Neural progenitor cell (in vitro differentiated cells): ENCODE measurements around the gene SAMD3. TPM values are rescaled to one million over a fixed set of nuclear protein-coding genes. Genes with fewer than 3 reads are reported as not detected.
"Not testable (repeated sequence)": the region's sequence is repeated elsewhere in the genome, so short reads cannot be mapped to it uniquely, and the experiment has no call there.

Experiments used
- DNase-seq: peaks from one replicate; pipeline ENCODE4 v3.0.0-alpha.2; 2016; ENCODE audit warnings: low spot score
- H2AFZ ChIP-seq: fragments of 200-600 bp; sonication (generic); replicated peaks from 2 replicates; pipeline ENCODE4 v1.6.1; 2016; ENCODE audit warnings: antibody characterized with exemption
- H3F3A ChIP-seq: fragments of 200-600 bp; sonication (generic); 2 replicates; pipeline ENCODE4 v1.6.1; 2016; ENCODE audit warnings: antibody characterized with exemption, low read depth
- H3K27ac ChIP-seq: fragments of 200-600 bp; sonication (generic); 2 replicates; pipeline ENCODE4 v1.5.1; 2016; ENCODE audit warnings: mild to moderate bottlenecking
- H3K27me3 ChIP-seq: fragments of 200-600 bp; sonication (generic); 2 replicates; pipeline ENCODE4 v1.6.1; 2016; ENCODE audit warnings: mild to moderate bottlenecking, moderate library complexity
- H3K36me3 ChIP-seq: fragments of 200-600 bp; sonication (generic); 2 replicates; pipeline ENCODE4 v1.5.1; 2016
- H3K4me1 ChIP-seq: fragments of 200-600 bp; sonication (generic); 2 replicates; pipeline ENCODE4 v1.6.1; 2016; ENCODE audit warnings: mixed run types
- H3K4me2 ChIP-seq: fragments of 200-600 bp; sonication (generic); 2 replicates; pipeline ENCODE4 v1.6.1; 2016
- H3K4me3 ChIP-seq: fragments of 200-600 bp; sonication (generic); 2 replicates; pipeline ENCODE4 v1.5.1; 2016
- H3K79me2 ChIP-seq: fragments of 200-600 bp; sonication (generic); 2 replicates; pipeline ENCODE4 v1.6.1; 2016; ENCODE audit warnings: low read depth
- H3K9ac ChIP-seq: fragments of 200-600 bp; sonication (generic); 2 replicates; pipeline ENCODE4 v1.6.1; 2016
- H3K9me3 ChIP-seq: fragments of 200-600 bp; sonication (generic); 2 replicates; pipeline ENCODE4 v1.5.1; 2016; ENCODE audit warnings: low read depth
- H4K20me1 ChIP-seq: fragments of 200-600 bp; sonication (generic); 2 replicates; pipeline ENCODE4 v1.6.1; 2016; ENCODE audit warnings: low read depth
- H3K27ac Mint-ChIP-seq: 3 replicates; pipeline ENCODE4 v1.8.0; 2021; ENCODE audit warnings: mixed read lengths
- H3K27me3 Mint-ChIP-seq: 2 replicates; pipeline ENCODE4 v1.8.0; 2022; ENCODE audit warnings: low read depth, mild to moderate bottlenecking, inconsistent platforms, moderate library complexity, mixed read lengths; ENCODE audit not compliant: insufficient read depth
- H3K36me3 Mint-ChIP-seq: 3 replicates; pipeline ENCODE4 v1.8.0; 2021; ENCODE audit warnings: mixed read lengths
- H3K4me1 Mint-ChIP-seq: 3 replicates; pipeline ENCODE4 v1.8.0; 2021; ENCODE audit warnings: mixed read lengths
- H3K4me3 Mint-ChIP-seq: 3 replicates; pipeline ENCODE4 v1.8.0; 2021; ENCODE audit warnings: mild to moderate bottlenecking, moderate library complexity, mixed read lengths
- H3K9me3 Mint-ChIP-seq: 3 replicates; pipeline ENCODE4 v1.8.0; 2020; ENCODE audit warnings: mixed read lengths
- CTCF ChIP-seq: fragments of 200-600 bp; sonication (generic); IDR thresholded peaks from 2 replicates; pipeline ENCODE4 v1.5.1; 2017; ENCODE audit warnings: antibody characterized with exemption, mild to moderate bottlenecking
- EZH2 ChIP-seq: fragments of 200-600 bp; sonication (generic); IDR thresholded peaks from 2 replicates; pipeline ENCODE4 v1.6.1; 2017; ENCODE audit warnings: antibody characterized with exemption, mild to moderate bottlenecking, moderate library complexity
- EZH2phosphoT487 ChIP-seq: fragments of 200-600 bp; sonication (generic); IDR thresholded peaks from 2 replicates; pipeline ENCODE4 v1.6.1; 2017; ENCODE audit warnings: antibody characterized with exemption
- total RNA-seq: library from RNA; depleted of rRNA; stranded (reverse); fragments of >200 nt; gene quantifications from 2 replicates; pipeline ENCODE4 v1.2.3, GENCODE V29; 2015; ENCODE audit warnings: low replicate concordance

Gene SAMD3
- total RNA-seq, 1 donor from 2014 or later: 2.0 TPM

DNA sequence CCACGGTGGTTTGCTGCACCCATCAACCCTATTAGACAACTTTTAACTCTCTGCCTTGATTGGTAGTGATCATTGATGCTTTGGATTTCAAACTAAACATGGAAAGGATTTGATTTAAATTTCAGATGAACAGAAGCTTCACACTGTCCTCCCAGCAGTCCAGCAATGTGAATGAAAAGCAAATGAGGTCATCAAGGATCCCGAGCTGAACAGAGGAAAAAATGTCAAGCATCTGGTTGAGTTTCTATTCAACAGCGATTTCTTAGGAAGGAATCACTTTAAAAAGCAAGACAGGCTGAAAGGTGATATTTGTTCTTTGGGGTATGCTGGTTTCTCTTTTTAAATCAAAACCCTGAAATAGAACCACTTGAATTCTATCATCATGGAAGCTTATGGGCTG is 10.6 kb upstream of the SAMD3 start:
- Histone ChIP-seq H3K4me2 (peak overlapping the region; percentile 55), H4K20me1 (no peaks in the 10 kb centered on the region), H3K4me3 (no peak overlapping the region), H2AFZ (no peak overlapping the region), H3K27ac (no peak overlapping the region), H3K79me2 (no peaks in the 10 kb centered on the region), H3F3A (no peaks in the 10 kb centered on the region), H3K4me1 (peaks cover 14% of the 10 kb centered on the region), H3K27me3 (no peaks in the 10 kb centered on the region), H3K36me3 (no peaks in the 10 kb centered on the region), H3K9me3 (no peaks in the 10 kb centered on the region), H3K9ac (no peak overlapping the region)
- TF ChIP-seq EZH2phosphoT487 (no peak), EZH2 (no peak), CTCF (no peak)
- H3K36me3 Mint-ChIP-seq: no peaks in the 10 kb centered on the region
- no peak overlapping the region for H3K4me3 Mint-ChIP-seq
- no peaks in the 10 kb centered on the region for H3K27me3 Mint-ChIP-seq
- H3K27ac Mint-ChIP-seq: peak overlapping the region; percentile 61
- H3K4me1 Mint-ChIP-seq: peaks cover 19% of the 10 kb centered on the region
- no peaks in the 10 kb centered on the region for H3K9me3 Mint-ChIP-seq
- DNase-seq: peak; percentile 53

DNA sequence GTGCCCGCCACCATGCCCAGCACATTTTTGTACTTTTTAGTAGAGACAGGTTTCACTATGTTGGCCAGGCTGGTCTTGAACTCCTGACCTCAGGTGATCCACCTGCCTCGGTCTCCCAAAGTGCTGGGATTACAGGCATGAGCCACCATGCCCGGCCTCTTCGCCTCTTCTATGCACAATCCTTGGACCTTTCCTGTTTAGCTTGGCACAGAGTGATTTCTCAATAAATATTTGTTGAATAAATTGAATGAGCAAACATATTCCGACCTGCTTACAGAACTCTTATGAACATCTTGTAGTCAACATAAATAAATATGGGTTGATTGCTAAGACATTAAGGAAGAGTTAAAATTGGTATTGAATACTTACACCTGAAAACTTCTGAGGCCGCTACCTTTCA is 7.8 kb upstream of the SAMD3 start:
- H4K20me1 ChIP-seq, H3K9me3 Mint-ChIP-seq, H2AFZ ChIP-seq, H3K4me2 ChIP-seq, H3K9me3 ChIP-seq, H3F3A ChIP-seq, DNase-seq, H3K36me3 ChIP-seq, H3K4me3 Mint-ChIP-seq, H3K27me3 ChIP-seq, H3K79me2 ChIP-seq, H3K27me3 Mint-ChIP-seq, H3K27ac ChIP-seq, H3K27ac Mint-ChIP-seq, H3K4me3 ChIP-seq, H3K9ac ChIP-seq, H3K36me3 Mint-ChIP-seq: not testable (repeated sequence)
- peaks cover 19% of the 10 kb centered on the region for H3K4me1 Mint-ChIP-seq
- peaks cover 14% of the 10 kb centered on the region for H3K4me1 ChIP-seq

DNA sequence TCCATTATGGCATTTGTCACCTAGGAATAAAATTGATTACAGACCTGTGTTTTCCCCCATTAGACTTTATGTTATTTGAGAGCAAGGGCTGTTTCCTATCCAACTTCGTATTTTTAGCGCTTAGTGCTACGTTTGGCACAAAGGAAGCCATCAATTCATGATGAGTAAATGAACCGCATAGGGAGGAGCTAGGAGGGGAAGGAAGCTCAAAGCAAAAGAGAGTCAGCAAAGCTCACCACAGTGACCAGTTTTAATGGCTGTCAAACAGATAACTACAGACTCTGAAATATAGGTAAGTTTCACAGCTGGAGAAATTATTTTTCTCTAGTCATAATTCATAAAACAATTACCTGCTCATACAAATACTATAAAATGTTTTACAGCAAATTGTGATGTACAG is 6.9 kb upstream of the SAMD3 start:
- TF ChIP-seq EZH2: no peak
- no peaks in the 10 kb centered on the region for H3K9me3 ChIP-seq
- Mint-ChIP-seq H3K4me3 (no peak overlapping the region), H3K36me3 (no peaks in the 10 kb centered on the region), H3K4me1 (peaks cover 19% of the 10 kb centered on the region), H3K27me3 (peaks cover 2% of the 10 kb centered on the region), H3K9me3 (no peaks in the 10 kb centered on the region), H3K27ac (no peak overlapping the region)
- H3K9ac ChIP-seq: no peak overlapping the region
- no peak for DNase-seq
- H2AFZ ChIP-seq: no peak overlapping the region
- H3K36me3 ChIP-seq: no peaks in the 10 kb centered on the region
- no peak overlapping the region for H3K27ac ChIP-seq
- H3K4me1 ChIP-seq: peaks cover 14% of the 10 kb centered on the region
- H3K4me3 ChIP-seq: no peak overlapping the region
- no peaks in the 10 kb centered on the region for H3K79me2 ChIP-seq
- no peaks in the 10 kb centered on the region for H4K20me1 ChIP-seq
- no peak overlapping the region for H3K4me2 ChIP-seq
- H3F3A ChIP-seq: no peaks in the 10 kb centered on the region
- no peaks in the 10 kb centered on the region for H3K27me3 ChIP-seq

GRCh38 chr6:130223508-130223907 is 757 bp upstream of the SAMD3 start:
- no peaks in the 10 kb centered on the region for H3K9me3 ChIP-seq
- no peaks in the 10 kb centered on the region for H3K36me3 Mint-ChIP-seq
- H3K4me3 Mint-ChIP-seq: no peak overlapping the region
- H3K27ac Mint-ChIP-seq: no peak overlapping the region
- no peaks in the 10 kb centered on the region for H3K27me3 ChIP-seq
- no peaks in the 10 kb centered on the region for H3F3A ChIP-seq
- H3K9me3 Mint-ChIP-seq: no peaks in the 10 kb centered on the region
- no peak overlapping the region for H3K9ac ChIP-seq
- H2AFZ ChIP-seq: no peak overlapping the region
- H3K27me3 Mint-ChIP-seq: peaks cover 2% of the 10 kb centered on the region
- DNase-seq: no peak
- no peaks in the 10 kb centered on the region for H3K79me2 ChIP-seq
- H3K4me3 ChIP-seq: no peak overlapping the region
- no peaks in the 10 kb centered on the region for H3K36me3 ChIP-seq
- no peaks in the 10 kb centered on the region for H4K20me1 ChIP-seq
- TF ChIP-seq EZH2phosphoT487 (no peak), CTCF (no peak), EZH2 (no peak)
- no peak overlapping the region for H3K27ac ChIP-seq
- no peak overlapping the region for H3K4me2 ChIP-seq
- H3K4me1 Mint-ChIP-seq: no peaks in the 10 kb centered on the region
- no peaks in the 10 kb centered on the region for H3K4me1 ChIP-seq
